GM12801 (cell line): ENCODE measurements around the gene USP32.

ENCODE experiments used
- TF ChIP-seq, protein P1 (sequence below): IDR thresholded peaks from one replicate; pipeline ENCODE4 v1.5.1; 2011; ENCODE audit warnings: control low read depth; ENCODE audit not compliant: insufficient read length; ENCODE audit errors: extremely low read depth

Gene USP32

DNA sequence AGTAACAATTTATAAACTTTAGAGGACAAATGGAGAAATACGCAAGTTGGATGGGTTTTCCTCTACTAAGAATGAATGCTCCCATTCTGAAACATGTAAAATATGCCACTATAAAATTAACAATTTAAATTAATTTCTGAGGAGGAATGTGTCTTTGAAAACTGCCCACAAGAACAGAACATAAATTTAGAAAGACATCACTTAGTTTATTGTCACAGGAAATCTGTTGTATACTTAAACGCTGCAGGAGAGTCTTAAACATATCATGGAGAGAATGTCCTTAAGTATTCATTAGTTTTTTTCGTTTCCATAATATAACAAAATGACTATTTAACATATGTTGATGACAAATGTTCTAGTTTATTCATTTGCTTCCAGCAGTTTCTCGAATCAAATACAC lies 29.6 kb downstream of the USP32 start:
- TF ChIP-seq, protein P1, sequence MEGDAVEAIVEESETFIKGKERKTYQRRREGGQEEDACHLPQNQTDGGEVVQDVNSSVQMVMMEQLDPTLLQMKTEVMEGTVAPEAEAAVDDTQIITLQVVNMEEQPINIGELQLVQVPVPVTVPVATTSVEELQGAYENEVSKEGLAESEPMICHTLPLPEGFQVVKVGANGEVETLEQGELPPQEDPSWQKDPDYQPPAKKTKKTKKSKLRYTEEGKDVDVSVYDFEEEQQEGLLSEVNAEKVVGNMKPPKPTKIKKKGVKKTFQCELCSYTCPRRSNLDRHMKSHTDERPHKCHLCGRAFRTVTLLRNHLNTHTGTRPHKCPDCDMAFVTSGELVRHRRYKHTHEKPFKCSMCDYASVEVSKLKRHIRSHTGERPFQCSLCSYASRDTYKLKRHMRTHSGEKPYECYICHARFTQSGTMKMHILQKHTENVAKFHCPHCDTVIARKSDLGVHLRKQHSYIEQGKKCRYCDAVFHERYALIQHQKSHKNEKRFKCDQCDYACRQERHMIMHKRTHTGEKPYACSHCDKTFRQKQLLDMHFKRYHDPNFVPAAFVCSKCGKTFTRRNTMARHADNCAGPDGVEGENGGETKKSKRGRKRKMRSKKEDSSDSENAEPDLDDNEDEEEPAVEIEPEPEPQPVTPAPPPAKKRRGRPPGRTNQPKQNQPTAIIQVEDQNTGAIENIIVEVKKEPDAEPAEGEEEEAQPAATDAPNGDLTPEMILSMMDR, result no peak

DNA sequence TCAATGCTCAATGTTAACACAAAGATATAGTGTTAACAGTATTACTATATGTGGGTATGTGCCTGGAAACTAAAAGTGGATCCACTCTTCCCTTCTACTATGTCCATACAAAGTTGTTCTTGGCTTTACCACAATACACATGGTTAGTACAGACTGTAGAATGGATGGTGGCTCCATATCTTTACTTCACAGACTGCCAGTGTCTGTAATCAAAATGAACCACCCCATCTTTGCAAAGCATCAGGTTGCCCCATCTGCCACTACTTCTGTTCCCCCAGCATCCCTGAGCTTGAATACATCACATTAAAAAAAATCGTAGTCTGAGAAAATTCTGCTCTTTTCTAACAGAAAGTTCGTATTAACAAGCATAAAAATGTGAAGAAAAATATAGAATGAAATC lies 30.0 kb downstream of the USP32 start:
- TF ChIP-seq, protein P1, result no peak

DNA sequence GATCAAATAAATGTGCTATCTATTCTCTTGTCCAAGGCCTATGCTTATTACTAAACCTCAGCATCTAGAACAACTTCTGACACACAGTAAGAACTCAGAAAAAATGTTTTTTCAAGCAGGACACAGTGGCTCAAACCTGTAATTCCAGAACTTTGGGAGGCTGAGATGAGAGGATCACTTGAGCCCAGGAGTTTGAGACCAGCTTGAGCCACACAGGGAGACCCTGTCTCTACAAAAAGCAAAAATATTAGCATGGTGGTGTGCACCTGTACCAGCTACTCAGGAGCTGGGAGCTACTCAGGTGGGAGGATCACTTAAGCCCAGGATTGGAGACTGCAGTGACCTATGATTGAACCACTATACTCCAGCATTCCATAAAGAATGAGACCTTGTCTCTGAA lies 32.5 kb downstream of the USP32 start:
- TF ChIP-seq, protein P1, result no peak

DNA sequence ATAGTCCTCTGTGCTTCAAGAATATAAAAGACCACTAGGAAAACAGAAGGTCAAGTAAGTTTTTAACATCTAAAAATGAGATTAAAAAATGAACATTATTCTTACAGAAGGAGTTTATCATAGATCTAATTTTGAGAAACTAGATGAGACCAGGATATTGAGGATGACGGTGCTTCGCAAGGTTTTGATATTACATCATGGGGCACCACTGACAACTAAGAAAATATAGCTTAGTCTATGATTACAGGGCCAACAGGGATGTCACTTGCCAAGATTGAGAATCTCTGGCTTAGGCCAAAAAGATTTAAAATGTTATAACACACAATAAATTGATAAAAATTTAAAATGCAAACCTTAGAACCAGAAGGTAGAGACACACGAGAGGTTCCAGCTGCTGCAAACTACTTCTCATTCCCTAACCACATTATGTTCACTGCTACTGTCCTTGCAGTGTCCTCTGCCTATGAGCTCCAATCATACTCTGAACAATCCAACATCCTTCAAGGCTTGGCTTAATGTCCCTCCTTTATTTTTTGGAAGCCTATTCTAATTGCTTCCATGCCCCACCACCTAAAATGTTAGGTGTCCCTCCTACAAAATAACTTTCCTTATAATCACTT lies 33.2 kb downstream of the USP32 start:
- TF ChIP-seq, protein P1, result no peak

DNA sequence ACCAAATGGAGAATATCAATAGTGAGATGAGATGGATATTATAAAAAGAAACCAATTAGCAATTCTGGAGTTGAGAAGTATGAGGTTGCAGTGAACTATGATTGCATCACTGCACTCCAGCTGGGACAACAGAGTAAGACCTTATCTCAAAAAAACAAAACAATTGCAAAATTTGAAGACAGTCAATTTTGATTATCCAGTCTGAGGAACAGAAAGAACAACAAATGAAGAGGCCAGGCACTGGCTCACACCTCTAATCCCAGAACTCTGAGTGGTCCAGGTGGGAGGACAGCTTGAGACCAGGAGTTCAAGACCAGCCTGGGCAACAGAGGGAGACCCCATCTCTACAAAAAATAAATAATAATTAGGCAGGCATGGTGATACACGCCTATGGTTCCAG lies 35.0 kb downstream of the USP32 start:
- TF ChIP-seq, protein P1, result no peak

DNA sequence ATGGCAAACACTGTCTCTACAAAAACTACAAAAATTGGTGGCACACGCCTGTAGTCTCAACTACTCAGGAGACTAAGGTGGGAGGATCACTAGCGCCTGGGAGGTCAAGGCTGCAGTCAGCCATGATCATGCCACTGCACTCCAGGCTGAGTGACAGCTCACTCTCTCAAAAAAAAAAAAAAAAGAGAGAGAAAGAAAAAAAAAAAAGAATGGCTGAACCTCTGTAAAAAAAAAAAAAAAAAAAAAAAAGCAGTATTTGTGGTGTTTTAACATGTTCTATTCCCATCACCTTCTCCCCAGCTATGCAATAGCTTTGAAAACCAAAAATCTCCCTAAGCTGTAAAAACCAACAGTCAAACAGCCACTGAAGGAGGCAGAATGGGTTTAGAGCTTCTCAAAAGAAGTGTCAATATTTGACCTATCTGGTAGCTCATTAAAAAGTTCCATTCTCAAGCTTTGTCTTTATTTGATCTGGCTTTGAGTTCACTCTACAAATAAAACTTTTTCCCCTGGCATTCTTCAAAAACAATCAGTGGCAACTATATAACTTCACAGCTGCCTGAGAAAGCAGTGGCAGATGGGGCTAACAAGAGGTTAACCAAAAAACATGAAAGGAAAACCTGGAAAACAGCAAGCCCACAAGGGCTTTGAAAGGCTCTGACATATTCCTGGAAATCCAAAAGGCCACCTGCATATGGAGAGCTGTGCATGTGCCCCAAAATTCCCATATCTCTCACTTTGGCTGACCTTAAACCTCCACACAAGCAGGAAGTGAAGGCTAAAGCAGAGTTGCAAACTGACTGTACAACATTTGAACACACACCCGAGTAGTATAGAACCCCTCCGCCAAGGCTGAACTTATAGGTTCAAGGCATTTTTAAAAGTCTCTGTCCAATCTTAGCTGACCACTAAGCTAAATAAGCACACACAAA lies 36.0 kb downstream of the USP32 start:
- TF ChIP-seq, protein P1, result no peak

DNA sequence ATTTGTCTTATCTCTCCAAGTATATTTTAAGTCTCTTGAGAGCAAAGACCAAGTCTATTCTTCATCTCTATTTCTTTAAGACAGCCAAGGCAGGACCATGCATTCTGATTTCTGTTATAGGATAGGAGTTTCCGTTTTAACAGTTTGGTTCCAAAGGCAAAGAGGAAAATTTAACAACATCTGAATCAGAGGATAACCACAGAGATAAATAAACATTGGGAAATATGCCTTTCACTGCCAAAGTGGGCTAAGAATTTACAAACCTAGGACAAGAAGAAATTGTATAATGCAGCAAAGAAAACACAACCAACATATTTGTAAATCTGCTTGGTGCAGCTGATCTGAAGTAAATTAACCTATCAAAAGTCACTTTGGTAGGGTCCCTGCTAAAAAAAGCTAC lies 37.7 kb downstream of the USP32 start:
- TF ChIP-seq, protein P1, result no peak
